HG02763 (cell line): ENCODE results near the gene WEE2.
"Not testable (repeated sequence)": the region's sequence is repeated elsewhere in the genome, so short reads cannot be mapped to it uniquely, and the experiment has no call there.

Experiments
- ATAC-seq: cut with Tn5 transposase; IDR thresholded peaks from one replicate; pipeline ENCODE4 v1.9.1; 2021; ENCODE audit warnings: mild to moderate bottlenecking, moderate library complexity; ENCODE audit not compliant: unreplicated experiment

WEE2 gene

DNA sequence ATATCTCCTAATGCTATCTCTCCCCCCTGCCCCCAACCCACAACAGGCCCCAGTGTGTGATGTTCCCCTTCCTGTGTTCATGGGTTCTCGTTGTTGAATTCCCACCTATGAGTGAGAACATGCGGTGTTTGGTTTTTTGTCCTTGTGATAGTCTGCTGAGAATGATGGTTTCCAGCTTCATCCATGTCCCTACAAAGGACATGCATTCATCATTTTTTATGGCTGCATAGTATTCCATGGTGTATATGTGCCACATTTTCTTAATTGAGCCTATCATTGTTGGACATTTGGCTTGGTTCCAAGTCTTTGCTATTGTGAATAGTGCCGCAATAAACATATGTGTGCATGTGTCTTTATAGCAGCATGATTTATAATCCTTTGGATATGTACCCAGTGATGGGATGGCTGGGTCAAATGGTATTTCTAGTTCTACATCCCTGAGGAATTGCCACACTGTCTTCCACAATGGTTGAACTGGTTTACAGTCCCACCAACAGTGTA is 62.0 kb downstream of the WEE2 start:
- ATAC-seq, result not testable (repeated sequence)

GRCh38 chr7:141776374-141776773 is 68.2 kb downstream of the WEE2 start, which contains the start of gene TAS2R4:
Gene TAS2R4, plus strand, starts transcription at chr7:141776674. Its CDS starts 1,815 bp downstream, at chr7:141778489.
- ATAC-seq, result no peak
